Middle frontal gyrus (tissue), 1 donor: Measurements from ENCODE around the gene NBDY.
"Not testable (repeated sequence)": the region's sequence is repeated elsewhere in the genome, so short reads cannot be mapped to it uniquely, and the experiment has no call there.

Source experiments
- DNase-seq: peaks from one replicate; pipeline ENCODE4 v3.0.0-alpha.2; 2015; ENCODE audit warnings: low spot score; ENCODE audit errors: extremely low spot score

Gene NBDY

GRCh38 chrX:56729152-56729850, at the start of gene NBDY:
NBDY (plus strand) TSS chrX:56729243; CDS start chrX:56729354, 111 bp downstream.
- DNase-seq: no peak

GRCh38 chrX:56704530-56704929, 24.5 kb upstream of the NBDY start:
- not testable (repeated sequence) for DNase-seq

GRCh38 chrX:56726605-56727004, 2.4 kb upstream of the NBDY start:
- DNase-seq: no peak

GRCh38 chrX:56727531-56727930, 1.5 kb upstream of the NBDY start:
- no peak for DNase-seq

- no peak for DNase-seq
These were observed 722 bp upstream of the NBDY start for GRCh38 chrX:56728321-56728720.

GRCh38 chrX:56728752-56729151, 291 bp upstream of the NBDY start:
- no peak for DNase-seq

- no peak for DNase-seq
These were observed 4.5 kb downstream of the NBDY start for GRCh38 chrX:56733459-56734046.

GRCh38 chrX:56736219-56736618, 7.2 kb downstream of the NBDY start:
- no peak for DNase-seq

- DNase-seq: no peak
These were observed 9.6 kb downstream of the NBDY start for GRCh38 chrX:56738670-56739069.

- no peak for DNase-seq
These were observed 16.0 kb downstream of the NBDY start for GRCh38 chrX:56744996-56745395.

GRCh38 chrX:56746996-56747395, 18.0 kb downstream of the NBDY start:
- no peak for DNase-seq

- no peak for DNase-seq
These were observed 22.0 kb downstream of the NBDY start for GRCh38 chrX:56751071-56751470.

GRCh38 chrX:56757327-56757726, 28.3 kb downstream of the NBDY start:
- no peak for DNase-seq

- no peak for DNase-seq
These were observed 29.4 kb downstream of the NBDY start for GRCh38 chrX:56758456-56758855.

- DNase-seq: no peak
These were observed 30.8 kb downstream of the NBDY start for GRCh38 chrX:56759736-56760409.

GRCh38 chrX:56760410-56761124, 31.5 kb downstream of the NBDY start:
- DNase-seq: not testable (repeated sequence)

GRCh38 chrX:56761167-56761566, 32.1 kb downstream of the NBDY start:
- no peak for DNase-seq

GRCh38 chrX:56762220-56762619, 33.2 kb downstream of the NBDY start:
- DNase-seq: no peak

- DNase-seq: no peak
These were observed 33.9 kb downstream of the NBDY start for GRCh38 chrX:56762707-56763555.

GRCh38 chrX:56763556-56764152, 34.6 kb downstream of the NBDY start:
- DNase-seq: no peak
